CD4-positive, alpha-beta memory T cell (primary cell): Measurements from ENCODE around the gene LCP1. TPM values are rescaled to one million over a fixed set of nuclear protein-coding genes. Genes with fewer than 3 reads are reported as not detected.

Experiments used
- CTCF ChIA-PET: fragments of 350-600 bp; sonication (Branson Sonifier 250); formaldehyde crosslinking; loops from one replicate; lab custom pipeline; 2021; ENCODE audit warnings: inconsistent platforms; ENCODE audit not compliant: partially characterized antibody; lab: Charles Lee
- POLR2A ChIA-PET: fragments of 350-600 bp; sonication (Branson Sonifier 250); formaldehyde crosslinking; loops from one replicate; lab custom pipeline; 2021; ENCODE audit not compliant: partially characterized antibody; lab: Charles Lee
- DNase-seq, 5 donors: peaks; one replicate each; pipeline versions ENCODE4 v3.0.0 to v3.0.0-alpha.2; 2020 to 2022; ENCODE audit warnings: mixed read lengths in 1 of 5
- H3K27ac ChIP-seq: one replicate; pipeline ENCODE4 v1.7.0; 2013; ENCODE audit warnings: low read depth, low read length
- H3K27me3 ChIP-seq: 2 replicates; pipeline ENCODE4 v1.7.0; 2013; ENCODE audit warnings: mild to moderate bottlenecking, low read length, moderate library complexity; ENCODE audit not compliant: insufficient read depth
- H3K36me3 ChIP-seq: 2 replicates; pipeline ENCODE4 v1.7.0; 2013; ENCODE audit warnings: mild to moderate bottlenecking, low read length, moderate library complexity; ENCODE audit not compliant: insufficient read depth
- H3K4me1 ChIP-seq: 2 replicates; pipeline ENCODE4 v1.7.0; 2013; ENCODE audit warnings: mild to moderate bottlenecking, low read length, moderate library complexity; ENCODE audit not compliant: insufficient read depth
- H3K4me3 ChIP-seq, 2 donors: one replicate each; pipeline ENCODE4 v1.7.0; 2013; ENCODE audit warnings: low read length in 2 of 2, mild to moderate bottlenecking in 1 of 2
- H3K9me3 ChIP-seq, 2 donors: one replicate each; pipeline ENCODE4 v1.7.0; 2013; ENCODE audit warnings: low read length in 2 of 2, control low read depth in 1 of 2; ENCODE audit not compliant: control insufficient read depth in 1 of 2
- H3K27ac Mint-ChIP-seq, 7 donors: one replicate each; pipeline ENCODE4 v1.8.0; 2020 to 2021; ENCODE audit warnings: mixed read lengths in 7 of 7, mild to moderate bottlenecking in 6 of 7, inconsistent platforms in 3 of 7, moderate library complexity in 3 of 7
- H3K27me3 Mint-ChIP-seq, 2 donors: one replicate each; pipeline ENCODE4 v1.8.0; 2020 to 2021; ENCODE audit warnings: mixed read lengths in 2 of 2
- H3K36me3 Mint-ChIP-seq, 2 donors: one replicate each; pipeline ENCODE4 v1.8.0; 2020 to 2021; ENCODE audit warnings: mixed read lengths in 2 of 2, inconsistent platforms in 1 of 2, mild to moderate bottlenecking in 1 of 2
- H3K4me1 Mint-ChIP-seq, 4 donors: one replicate each; pipeline ENCODE4 v1.8.0; 2020 to 2021; ENCODE audit warnings: mixed read lengths in 4 of 4, mild to moderate bottlenecking in 1 of 4
- H3K4me3 Mint-ChIP-seq, 8 donors: one replicate each; pipeline ENCODE4 v1.8.0; 2020 to 2021; ENCODE audit warnings: mixed read lengths in 8 of 8, mild to moderate bottlenecking in 7 of 8, moderate library complexity in 6 of 8, inconsistent platforms in 3 of 8
- H3K9me3 Mint-ChIP-seq, 8 donors: one replicate each; pipeline ENCODE4 v1.8.0; 2020 to 2021; ENCODE audit warnings: mixed read lengths in 8 of 8, mild to moderate bottlenecking in 5 of 8, inconsistent platforms in 3 of 8, moderate library complexity in 1 of 8
- intact Hi-C: fragments of 100-400 bp; cut with micrococcal nuclease; formaldehyde crosslinking; loops from one replicate; pipeline ENCODE4 v1.15.1; 2023
- polyA plus RNA-seq, 2 donors: library from polyadenylated mRNA; unstranded; fragments of 300-500 nt; fragmentation: Illumina TruSeq; gene quantifications; one replicate each; pipeline ENCODE4 v1.2.3, GENCODE V29; 2021
- total RNA-seq, 2 experiments: library from RNA; stranded (reverse); gene quantifications; one replicate each; pipeline ENCODE4 v1.2.3, GENCODE V29; 2021

LCP1 gene
- total and polyA plus RNA-seq, 4 experiments from 2014 or later: 466 to 1,658 (median 833) TPM

DNA sequence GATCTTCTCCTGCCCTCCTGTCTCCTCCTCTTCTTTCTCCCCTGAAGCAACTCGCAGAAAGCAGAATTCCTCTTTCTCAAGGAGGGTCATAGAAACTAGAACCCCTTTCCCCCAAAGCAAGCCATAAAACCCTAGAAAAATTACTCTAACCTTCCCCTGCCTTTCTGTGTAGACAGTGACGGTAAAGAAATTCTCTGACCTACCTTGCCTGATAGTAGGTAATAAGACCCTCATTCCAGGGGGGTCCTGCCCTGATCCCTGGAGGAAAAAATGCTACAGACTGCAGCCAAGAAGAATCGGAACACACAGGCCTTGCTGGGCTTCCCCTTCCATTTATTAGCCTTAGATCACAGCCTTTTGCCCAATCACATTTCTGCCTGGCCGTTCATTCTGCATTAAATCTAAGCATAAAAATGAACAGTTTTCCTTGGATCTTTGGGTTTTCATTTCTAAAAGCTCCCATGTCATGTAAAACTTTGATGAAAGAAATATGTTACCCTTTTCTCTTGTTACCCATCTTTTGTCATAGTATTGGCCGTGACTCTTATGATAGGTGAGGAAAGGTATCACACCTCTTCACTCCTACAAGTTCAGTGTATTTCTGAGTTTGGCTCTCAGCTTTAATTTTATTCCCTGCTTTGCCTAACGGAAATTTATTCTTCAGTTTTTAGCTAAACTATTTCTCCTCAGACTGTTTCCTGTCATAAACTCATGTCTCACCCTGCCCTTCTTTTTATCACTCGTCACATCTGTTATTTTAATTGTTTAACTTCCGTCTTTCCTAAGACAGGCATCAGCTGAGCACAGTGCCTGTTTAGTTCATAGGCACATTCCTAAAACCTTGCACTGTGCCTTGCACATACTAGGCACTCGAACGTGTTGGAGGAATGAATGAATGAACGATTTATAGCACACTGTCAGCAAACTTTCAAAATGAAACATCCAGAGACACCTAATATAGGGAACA lies 56.7 kb downstream of the LCP1 start:
- Mint-ChIP-seq H3K27ac (peak overlapping the region; percentile 74 to 94 (median 83)), H3K4me1 (peaks cover 37 to 57% (median 47%) of the 10 kb centered on the region in 4 donors), H3K27me3 (no peaks in the 10 kb centered on the region), H3K4me3 (peak overlapping the region; percentile 1 to 72 (median 40)), H3K36me3 (peaks cover 26 to 41% of the 10 kb centered on the region in 2 donors), H3K9me3 (no peaks in the 10 kb centered on the region)
- peak in 3 of 5 donors; percentile 7 to 22 (median 17) for DNase-seq
- no peak overlapping the region for H3K4me3 ChIP-seq
- intact Hi-C loops: loop anchor here (5.0 to 10.0 kb wide), 2 partner anchors 37 to 1080 kb away; no protein-coding TSS in a partner anchor
- peaks cover 30% of the 10 kb centered on the region for H3K36me3 ChIP-seq
- CTCF ChIA-PET: interaction anchor here (1.1 to 5.9 kb wide), 18 partner anchors 8 to 616 kb away, joined by 3 to 51 read pairs (median 5); no protein-coding TSS in a partner anchor
- peaks cover 44% of the 10 kb centered on the region for H3K4me1 ChIP-seq
- peak overlapping the region; percentile 32 for H3K27ac ChIP-seq
- H3K9me3 ChIP-seq: no peaks in the 10 kb centered on the region
- POLR2A ChIA-PET: interaction anchor here (0.9 to 2.4 kb wide), 8 partner anchors 18 to 169 kb away, joined by 3 to 11 read pairs (median 4); partner anchors contain the start of gene ZC3H13
- H3K27me3 ChIP-seq: no peaks in the 10 kb centered on the region

DNA sequence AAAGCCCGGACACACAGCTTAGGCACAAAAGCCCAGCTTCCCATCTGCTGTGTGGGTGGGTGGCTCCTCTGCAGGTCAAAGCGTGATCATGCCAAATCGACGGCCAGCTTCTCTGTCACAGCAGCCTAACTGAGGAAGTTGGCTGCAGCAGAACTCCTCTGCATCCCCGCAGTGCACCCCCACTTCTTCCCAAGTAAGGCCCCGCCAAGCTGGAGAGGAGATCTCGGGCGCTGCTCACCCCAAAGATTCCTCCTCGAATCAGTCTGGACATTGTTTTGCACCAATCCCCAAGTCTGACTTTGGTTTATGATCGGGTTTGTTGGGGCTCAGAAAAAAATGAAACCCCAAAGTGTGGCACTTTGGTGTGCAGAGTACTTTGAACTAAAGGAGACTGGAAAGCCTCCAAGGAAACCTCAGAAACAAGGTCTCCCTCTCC lies 57.4 kb downstream of the LCP1 start:
- CTCF ChIA-PET: interaction anchor here (2.3 to 4.7 kb wide), 2 partner anchors 13 to 499 kb away, joined by 5 to 51 read pairs; no protein-coding TSS in a partner anchor
- peaks cover 21 to 34% of the 10 kb centered on the region in 2 donors for H3K36me3 Mint-ChIP-seq

DNA sequence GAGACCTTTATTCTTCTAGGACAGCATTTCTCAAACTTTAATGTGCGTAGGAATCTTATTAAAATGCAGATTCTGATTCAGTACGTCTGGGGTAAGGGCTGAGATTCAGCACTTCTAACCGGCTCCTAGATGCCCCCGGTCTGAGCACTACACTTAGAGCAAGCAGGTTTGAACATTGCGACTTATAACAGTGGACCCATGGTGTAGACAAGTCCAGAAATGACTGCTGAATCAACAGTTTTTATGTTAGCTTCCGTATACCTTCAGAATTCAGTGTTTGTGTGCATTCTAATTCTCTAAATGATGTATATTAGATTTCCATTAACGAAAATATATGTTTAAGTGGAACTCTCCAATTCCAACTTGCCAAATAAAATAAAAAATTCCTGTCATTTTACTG lies 59.7 kb downstream of the LCP1 start:
- no peaks in the 10 kb centered on the region for H3K9me3 ChIP-seq
- Mint-ChIP-seq H3K36me3 (peaks cover 7 to 15% of the 10 kb centered on the region in 2 donors), H3K9me3 (no peaks in the 10 kb centered on the region), H3K27me3 (no peaks in the 10 kb centered on the region), H3K4me3 (no peak overlapping the region), H3K4me1 (peaks cover 39 to 51% (median 46%) of the 10 kb centered on the region in 4 donors), H3K27ac (peak overlapping the region in 2 of 7 donors; percentile 63 to 90)
- CTCF ChIA-PET: interaction anchor here (0.8 kb wide), 1 partner anchor 199 kb away, joined by 3 read pairs; no protein-coding TSS in a partner anchor
- no peak overlapping the region for H3K27ac ChIP-seq
- peaks cover 6% of the 10 kb centered on the region for H3K36me3 ChIP-seq
- H3K4me3 ChIP-seq: no peak overlapping the region
- no peaks in the 10 kb centered on the region for H3K27me3 ChIP-seq
- intact Hi-C loops: loop anchor here (10.0 kb wide), 1 partner anchor 1078 kb away; no protein-coding TSS in a partner anchor
- POLR2A ChIA-PET: interaction anchor here (1.4 kb wide), 1 partner anchor 70 kb away, joined by 3 read pairs; the partner anchor contains the start of gene ZC3H13
- DNase-seq: no peak
- H3K4me1 ChIP-seq: peaks cover 44% of the 10 kb centered on the region

More for the DNA sequence above, 57.4 kb downstream of the LCP1 start:
- peaks cover 44% of the 10 kb centered on the region for H3K4me1 ChIP-seq
- intact Hi-C loops: loop anchor here (10.0 kb wide), 1 partner anchor 1080 kb away; no protein-coding TSS in a partner anchor
- H3K27me3 ChIP-seq: no peaks in the 10 kb centered on the region
- H3K27me3 Mint-ChIP-seq: no peaks in the 10 kb centered on the region
- no peaks in the 10 kb centered on the region for H3K9me3 Mint-ChIP-seq
- H3K4me1 Mint-ChIP-seq: peaks cover 39 to 54% (median 48%) of the 10 kb centered on the region in 4 donors
- peak overlapping the region; percentile 74 to 94 (median 83) for H3K27ac Mint-ChIP-seq
- no peaks in the 10 kb centered on the region for H3K9me3 ChIP-seq
- peaks cover 23% of the 10 kb centered on the region for H3K36me3 ChIP-seq
- H3K4me3 ChIP-seq: no peak overlapping the region
- POLR2A ChIA-PET: interaction anchor here (0.9 to 1.7 kb wide), 4 partner anchors 18 to 72 kb away, joined by 3 to 5 read pairs (median 3); partner anchors contain the start of gene ZC3H13
- peak overlapping the region in 7 of 8 donors; percentile 1 to 72 (median 39) for H3K4me3 Mint-ChIP-seq
- peak overlapping the region; percentile 32 for H3K27ac ChIP-seq
- DNase-seq: peak in 2 of 5 donors; percentile 3 to 41

DNA sequence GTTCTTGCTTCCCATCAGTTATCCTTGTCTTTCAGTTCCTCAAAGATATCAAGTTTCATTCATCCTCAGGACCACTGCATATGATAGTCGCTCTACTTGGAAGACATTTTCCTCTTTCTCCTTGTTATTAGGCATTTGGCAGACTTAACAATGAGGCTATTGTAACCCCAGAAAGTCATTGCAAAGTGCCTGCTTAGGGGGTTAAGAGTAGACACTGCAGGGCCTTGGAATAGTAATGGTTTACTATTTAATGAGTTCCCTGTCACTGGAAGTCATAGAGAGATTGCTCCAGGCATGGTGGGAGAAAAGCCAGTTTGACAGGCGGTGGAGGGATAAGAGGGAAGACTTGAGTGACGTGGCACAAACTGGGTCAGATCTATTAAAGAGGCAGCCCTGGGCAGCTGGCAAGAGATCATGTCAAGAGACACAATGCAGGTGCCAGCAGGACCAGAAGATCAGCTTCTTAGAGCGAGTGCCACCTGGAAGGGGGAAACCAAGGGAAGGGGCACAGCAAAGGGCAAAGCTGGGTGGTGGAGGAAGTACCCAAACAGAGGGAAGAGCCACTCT lies 60.3 kb downstream of the LCP1 start:
- CTCF ChIA-PET: no interaction called here
- H3K4me3 ChIP-seq: no peak overlapping the region
- peaks cover 37% of the 10 kb centered on the region for H3K4me1 ChIP-seq
- H3K27me3 ChIP-seq: no peaks in the 10 kb centered on the region
- Mint-ChIP-seq H3K9me3 (no peaks in the 10 kb centered on the region), H3K36me3 (peaks cover under 1 to 9% of the 10 kb centered on the region in 2 donors), H3K27ac (peak overlapping the region in 3 of 7 donors; percentile 63 to 90 (median 80)), H3K4me1 (peaks cover 38 to 48% (median 42%) of the 10 kb centered on the region in 4 donors), H3K27me3 (no peaks in the 10 kb centered on the region), H3K4me3 (no peak overlapping the region)
- no peak for DNase-seq
- H3K27ac ChIP-seq: no peak overlapping the region
- H3K36me3 ChIP-seq: peaks cover under 1% of the 10 kb centered on the region
- no peaks in the 10 kb centered on the region for H3K9me3 ChIP-seq
- POLR2A ChIA-PET: interaction anchor here (1.4 kb wide), 1 partner anchor 69 kb away, joined by 3 read pairs; the partner anchor contains the start of gene ZC3H13
- intact Hi-C loops: loop anchor here (10.0 kb wide), 1 partner anchor 1077 kb away; no protein-coding TSS in a partner anchor

DNA sequence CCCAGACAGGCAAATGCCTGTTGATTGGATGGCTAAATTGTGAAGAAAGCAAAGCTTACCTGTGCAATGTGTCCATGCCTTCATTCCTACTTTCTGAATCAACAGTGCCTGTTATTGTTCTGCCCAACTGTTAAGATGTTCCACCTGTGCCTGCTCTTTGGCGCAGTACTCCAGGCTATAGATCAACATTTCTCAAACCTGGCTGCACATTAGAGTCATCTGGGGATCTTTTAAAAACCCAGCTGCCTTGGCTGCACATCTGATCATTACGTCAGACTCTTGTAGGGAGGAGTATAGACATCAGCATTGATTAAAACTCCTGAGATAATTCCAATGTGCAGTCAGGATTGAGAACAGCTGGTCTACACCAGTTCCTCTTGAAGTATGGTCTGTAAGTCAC lies 60.9 kb downstream of the LCP1 start:
- Histone ChIP-seq H3K36me3 (no peaks in the 10 kb centered on the region), H3K27me3 (no peaks in the 10 kb centered on the region), H3K4me1 (peaks cover 32% of the 10 kb centered on the region), H3K27ac (no peak overlapping the region), H3K9me3 (no peaks in the 10 kb centered on the region), H3K4me3 (no peak overlapping the region)
- intact Hi-C loops: loop anchor here (10.0 kb wide), 1 partner anchor 1076 kb away; no protein-coding TSS in a partner anchor
- Mint-ChIP-seq H3K4me1 (peaks cover 35 to 42% (median 37%) of the 10 kb centered on the region in 4 donors), H3K27me3 (no peaks in the 10 kb centered on the region), H3K36me3 (peaks cover 0 to 4% of the 10 kb centered on the region in 2 donors), H3K27ac (no peak overlapping the region), H3K9me3 (peaks cover 0 to 1% (median 0%) of the 10 kb centered on the region in 8 donors), H3K4me3 (no peak overlapping the region)
- ChIA-PET POLR2A (no interaction called here), CTCF (no interaction called here)
- DNase-seq: no peak

DNA sequence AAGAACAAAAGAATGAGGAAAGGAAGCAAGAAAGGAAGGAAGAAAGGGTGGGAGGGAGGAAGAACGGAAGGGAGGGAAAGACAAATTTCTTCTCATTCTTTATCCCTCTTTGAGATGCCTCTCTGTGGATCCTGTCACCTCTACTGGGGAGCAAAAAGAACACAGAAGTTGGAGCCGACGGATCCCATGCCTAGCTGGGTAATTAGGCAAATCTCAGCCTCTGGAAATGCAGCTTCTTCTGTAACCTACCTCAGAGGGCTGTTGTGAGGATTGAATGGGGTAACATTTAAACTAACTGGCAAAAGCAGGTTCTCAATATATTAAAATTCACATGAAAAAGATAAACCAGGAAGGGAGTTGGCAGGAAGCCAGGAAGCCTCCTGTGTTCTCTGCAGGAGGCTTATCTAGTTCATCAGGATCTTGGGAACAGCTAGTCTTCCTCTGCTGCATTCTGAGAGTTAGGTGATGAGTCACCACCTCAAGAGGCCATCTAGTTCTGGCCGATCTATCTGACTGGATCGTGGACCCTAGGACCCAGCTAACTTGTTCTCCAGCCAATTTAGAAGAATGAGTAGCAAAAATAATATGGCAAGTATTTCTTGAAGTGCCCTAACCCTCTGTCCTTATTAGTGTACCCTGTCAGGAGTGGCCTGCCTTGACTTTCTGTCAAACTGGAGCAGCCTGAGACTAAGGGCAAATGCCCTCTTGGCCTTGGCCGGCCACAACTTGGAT lies 61.9 kb downstream of the LCP1 start:
- POLR2A ChIA-PET: no interaction called here
- H3K4me1 Mint-ChIP-seq: peaks cover 25 to 32% (median 27%) of the 10 kb centered on the region in 4 donors
- intact Hi-C loops: loop anchor here (10.0 kb wide), 1 partner anchor 1075 kb away; no protein-coding TSS in a partner anchor

More for the DNA sequence above, 61.9 kb downstream of the LCP1 start:
- no peaks in the 10 kb centered on the region for H3K9me3 ChIP-seq
- DNase-seq: no peak
- H3K27me3 ChIP-seq: no peaks in the 10 kb centered on the region
- H3K27me3 Mint-ChIP-seq: no peaks in the 10 kb centered on the region
- H3K4me3 ChIP-seq: no peak overlapping the region
- CTCF ChIA-PET: no interaction called here
- H3K9me3 Mint-ChIP-seq: peaks cover 0 to 1% (median 0%) of the 10 kb centered on the region in 8 donors
- no peak overlapping the region for H3K27ac Mint-ChIP-seq
- peaks cover 22% of the 10 kb centered on the region for H3K4me1 ChIP-seq
- H3K27ac ChIP-seq: no peak overlapping the region
- H3K36me3 Mint-ChIP-seq: no peaks in the 10 kb centered on the region
- H3K36me3 ChIP-seq: no peaks in the 10 kb centered on the region
- no peak overlapping the region for H3K4me3 Mint-ChIP-seq
